ENCODE data around the gene BCL2L14. TPM values are rescaled to one million over a fixed set of nuclear protein-coding genes. Genes with fewer than 3 reads are reported as not detected.

The BCL2L14 gene
- polyA plus RNA-seq, 1 of the 3 experiments (the other 2 are of a cell fraction) = not detected

DNA sequence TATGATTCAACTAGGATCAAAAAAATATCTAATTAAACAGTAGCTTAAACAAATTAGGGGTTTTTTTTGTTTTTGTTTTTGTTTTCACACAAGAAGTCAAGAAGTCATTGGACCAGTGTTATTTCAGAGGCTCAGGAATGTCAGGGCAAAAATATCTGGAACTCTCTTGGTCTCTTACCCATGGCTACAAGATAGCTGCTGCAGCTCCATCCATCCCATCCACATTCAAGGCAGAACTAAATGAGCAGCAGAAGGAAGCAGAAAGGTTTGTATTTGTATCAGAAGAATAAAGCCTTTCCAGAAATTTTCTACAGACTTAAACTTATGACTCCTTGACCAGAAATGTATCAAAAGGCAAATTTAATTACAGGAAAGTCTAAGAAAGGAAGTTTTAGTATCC, 33.8 kb upstream of the BCL2L14 start:
- ChIA-PET POLR2A (no interaction called here), CTCF (interaction anchor here (1.3 to 10.3 kb wide), 7 partner anchors 14 to 482 kb away, joined by 3 to 227 read pairs (median 6); no protein-coding TSS in a partner anchor)
- H3K4me1 ChIP-seq (ENCODE audit: control insufficient read depth in 1 of 2, insufficient read depth in 2 of 2, low read depth in 1 of 2, low read length in 1 of 2) = peaks cover 0 to 4% of the 10 kb centered on the region in 2 experiments; a peak in 1 of 4 replicates
- no peak overlapping the region for H3K4me3 ChIP-seq (ENCODE audit: low read depth in 2 of 2, low read length in 1 of 2)
- no peak overlapping the region for H3K9ac ChIP-seq
- H3K9me2 ChIP-seq = no peaks in the 10 kb centered on the region
- no peaks in the 10 kb centered on the region for H3K79me2 ChIP-seq (ENCODE audit: insufficient read depth)
- no peaks in the 10 kb centered on the region for H3K36me3 ChIP-seq (replicated peaks in 1 of 2; ENCODE audit: control insufficient read depth in 1 of 2, insufficient read depth in 2 of 2, low read length in 1 of 2)
- H4K20me1 ChIP-seq (ENCODE audit: insufficient read depth) = no peaks in the 10 kb centered on the region
- no peak overlapping the region for H2AFZ ChIP-seq (ENCODE audit: low read depth)
- no peak overlapping the region for H3K4me2 ChIP-seq
- no peaks in the 10 kb centered on the region for H3K9me3 ChIP-seq
- no peaks in the 10 kb centered on the region for H3F3A ChIP-seq (replicated peaks; ENCODE audit: insufficient read depth)
- no peaks in the 10 kb centered on the region; the same call in 1 of the 2 replicates for H3K27me3 ChIP-seq (ENCODE audit: insufficient read depth)
- no peak for DNase-seq
- no peak for TF ChIP-seq GATA2 (CRISPR knock-in tag; IDR thresholded peaks at IDR 0.05)
- TF ChIP-seq GABPA (IDR thresholded peaks at IDR 0.05; ENCODE audit: low read depth) = no peak
- TF ChIP-seq NRF1 (IDR thresholded peaks at IDR 0.05; ENCODE audit: low read depth, low read length) = no peak
- no peak for TF ChIP-seq ELF1 (IDR thresholded peaks at IDR 0.05)
- TF ChIP-seq, protein P1, sequence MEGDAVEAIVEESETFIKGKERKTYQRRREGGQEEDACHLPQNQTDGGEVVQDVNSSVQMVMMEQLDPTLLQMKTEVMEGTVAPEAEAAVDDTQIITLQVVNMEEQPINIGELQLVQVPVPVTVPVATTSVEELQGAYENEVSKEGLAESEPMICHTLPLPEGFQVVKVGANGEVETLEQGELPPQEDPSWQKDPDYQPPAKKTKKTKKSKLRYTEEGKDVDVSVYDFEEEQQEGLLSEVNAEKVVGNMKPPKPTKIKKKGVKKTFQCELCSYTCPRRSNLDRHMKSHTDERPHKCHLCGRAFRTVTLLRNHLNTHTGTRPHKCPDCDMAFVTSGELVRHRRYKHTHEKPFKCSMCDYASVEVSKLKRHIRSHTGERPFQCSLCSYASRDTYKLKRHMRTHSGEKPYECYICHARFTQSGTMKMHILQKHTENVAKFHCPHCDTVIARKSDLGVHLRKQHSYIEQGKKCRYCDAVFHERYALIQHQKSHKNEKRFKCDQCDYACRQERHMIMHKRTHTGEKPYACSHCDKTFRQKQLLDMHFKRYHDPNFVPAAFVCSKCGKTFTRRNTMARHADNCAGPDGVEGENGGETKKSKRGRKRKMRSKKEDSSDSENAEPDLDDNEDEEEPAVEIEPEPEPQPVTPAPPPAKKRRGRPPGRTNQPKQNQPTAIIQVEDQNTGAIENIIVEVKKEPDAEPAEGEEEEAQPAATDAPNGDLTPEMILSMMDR (IDR thresholded peaks at IDR 0.05) = no peak
- TF ChIP-seq, protein P2, sequence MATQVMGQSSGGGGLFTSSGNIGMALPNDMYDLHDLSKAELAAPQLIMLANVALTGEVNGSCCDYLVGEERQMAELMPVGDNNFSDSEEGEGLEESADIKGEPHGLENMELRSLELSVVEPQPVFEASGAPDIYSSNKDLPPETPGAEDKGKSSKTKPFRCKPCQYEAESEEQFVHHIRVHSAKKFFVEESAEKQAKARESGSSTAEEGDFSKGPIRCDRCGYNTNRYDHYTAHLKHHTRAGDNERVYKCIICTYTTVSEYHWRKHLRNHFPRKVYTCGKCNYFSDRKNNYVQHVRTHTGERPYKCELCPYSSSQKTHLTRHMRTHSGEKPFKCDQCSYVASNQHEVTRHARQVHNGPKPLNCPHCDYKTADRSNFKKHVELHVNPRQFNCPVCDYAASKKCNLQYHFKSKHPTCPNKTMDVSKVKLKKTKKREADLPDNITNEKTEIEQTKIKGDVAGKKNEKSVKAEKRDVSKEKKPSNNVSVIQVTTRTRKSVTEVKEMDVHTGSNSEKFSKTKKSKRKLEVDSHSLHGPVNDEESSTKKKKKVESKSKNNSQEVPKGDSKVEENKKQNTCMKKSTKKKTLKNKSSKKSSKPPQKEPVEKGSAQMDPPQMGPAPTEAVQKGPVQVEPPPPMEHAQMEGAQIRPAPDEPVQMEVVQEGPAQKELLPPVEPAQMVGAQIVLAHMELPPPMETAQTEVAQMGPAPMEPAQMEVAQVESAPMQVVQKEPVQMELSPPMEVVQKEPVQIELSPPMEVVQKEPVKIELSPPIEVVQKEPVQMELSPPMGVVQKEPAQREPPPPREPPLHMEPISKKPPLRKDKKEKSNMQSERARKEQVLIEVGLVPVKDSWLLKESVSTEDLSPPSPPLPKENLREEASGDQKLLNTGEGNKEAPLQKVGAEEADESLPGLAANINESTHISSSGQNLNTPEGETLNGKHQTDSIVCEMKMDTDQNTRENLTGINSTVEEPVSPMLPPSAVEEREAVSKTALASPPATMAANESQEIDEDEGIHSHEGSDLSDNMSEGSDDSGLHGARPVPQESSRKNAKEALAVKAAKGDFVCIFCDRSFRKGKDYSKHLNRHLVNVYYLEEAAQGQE (IDR thresholded peaks at IDR 0.05; ENCODE audit: low read depth, low read length) = no peak
- TF ChIP-seq RXRA (IDR thresholded peaks at IDR 0.05; ENCODE audit: borderline replicate concordance, low read depth) = no peak
- TF ChIP-seq FOXM1 (IDR thresholded peaks at IDR 0.05; ENCODE audit: low read depth) = no peak
- TF ChIP-seq CHD2 (IDR thresholded peaks at IDR 0.05; ENCODE audit: low read length, partially characterized antibody) = no peak
- TF ChIP-seq, protein P3, sequence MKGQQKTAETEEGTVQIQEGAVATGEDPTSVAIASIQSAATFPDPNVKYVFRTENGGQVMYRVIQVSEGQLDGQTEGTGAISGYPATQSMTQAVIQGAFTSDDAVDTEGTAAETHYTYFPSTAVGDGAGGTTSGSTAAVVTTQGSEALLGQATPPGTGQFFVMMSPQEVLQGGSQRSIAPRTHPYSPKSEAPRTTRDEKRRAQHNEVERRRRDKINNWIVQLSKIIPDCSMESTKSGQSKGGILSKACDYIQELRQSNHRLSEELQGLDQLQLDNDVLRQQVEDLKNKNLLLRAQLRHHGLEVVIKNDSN (IDR thresholded peaks at IDR 0.05; ENCODE audit: borderline replicate concordance, low read depth) = no peak
- no peak for TF ChIP-seq JUND (IDR thresholded peaks at IDR 0.05)
- TF ChIP-seq MEF2A (IDR thresholded peaks at IDR 0.05; ENCODE audit: borderline replicate concordance, low read depth) = no peak
- no peak for TF ChIP-seq SIN3A (IDR thresholded peaks at IDR 0.05; ENCODE audit: borderline replicate concordance, low read depth, low read length)
- TF ChIP-seq, protein P4, sequence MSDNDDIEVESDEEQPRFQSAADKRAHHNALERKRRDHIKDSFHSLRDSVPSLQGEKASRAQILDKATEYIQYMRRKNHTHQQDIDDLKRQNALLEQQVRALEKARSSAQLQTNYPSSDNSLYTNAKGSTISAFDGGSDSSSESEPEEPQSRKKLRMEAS (IDR thresholded peaks at IDR 0.05; ENCODE audit: low read depth) = no peak
- TF ChIP-seq YY1 (IDR thresholded peaks at IDR 0.05; ENCODE audit: low read depth) = no peak
- H3K27ac ChIP-seq (ENCODE audit: low read depth in 2 of 2, low read length in 1 of 2) = no peak overlapping the region
